B cell (primary cell): ENCODE results near the gene JAK1. TPM values are rescaled to one million over a fixed set of nuclear protein-coding genes. Genes with fewer than 3 reads are reported as not detected.

ENCODE experiments used
- ATAC-seq: fragments of 200-7000 bp; cut with Tn5 transposase; one replicate; pipeline ENCODE4 v1.10.0; 2021; ENCODE audit warnings: low read depth, mild to moderate bottlenecking, moderate number of reproducible peaks, moderate library complexity
- CTCF ChIA-PET: fragments of 350-600 bp; sonication (Branson Sonifier 250); formaldehyde crosslinking; loops from one replicate; lab custom pipeline; 2021; ENCODE audit warnings: antibody characterized with exemption, inconsistent platforms; lab: Charles Lee
- POLR2A ChIA-PET: fragments of 350-600 bp; sonication (Branson Sonifier 250); formaldehyde crosslinking; loops from one replicate; lab custom pipeline; 2021; ENCODE audit warnings: antibody characterized with exemption; lab: Charles Lee
- DNase-seq: peaks from one replicate; pipeline ENCODE4 v3.0.0; 2013
- H2AFZ ChIP-seq: 2 replicates; pipeline ENCODE4 v1.6.1; 2012; ENCODE audit warnings: mild to moderate bottlenecking, low read depth, low read length; ENCODE audit not compliant: insufficient read depth, poor library complexity, severe bottlenecking
- H3K27ac ChIP-seq, 2 donors: 1 replicate in 1 of 2; 2 replicates in 1 of 2; pipeline ENCODE4 v1.5.1; 2012 to 2013; ENCODE audit warnings: low read length in 2 of 2, mild to moderate bottlenecking in 2 of 2, moderate library complexity in 1 of 2
- H3K27me3 ChIP-seq, 4 experiments: fragments of 200-600 bp in 1 of 4; sonication (generic) in 1 of 4; replicated peaks in 1 of 4; 1 replicate in 2 of 4; 2 replicates in 2 of 4; pipeline versions ENCODE4 v1.6.1 to v1.7.0; 2013 to 2016; ENCODE audit warnings: low read length in 3 of 4, mild to moderate bottlenecking in 2 of 4, mixed read lengths in 1 of 4, moderate library complexity in 1 of 4; ENCODE audit not compliant: insufficient read depth in 4 of 4, control insufficient read depth in 3 of 4; ENCODE audit errors: control extremely low read depth in 1 of 4
- H3K36me3 ChIP-seq, 2 experiments: replicated peaks in 1 of 2; 1 replicate in 1 of 2; 2 replicates in 1 of 2; pipeline versions ENCODE4 v1.6.1 to v1.7.1; 2013; ENCODE audit warnings: low read length in 1 of 2; ENCODE audit not compliant: insufficient read depth in 2 of 2, control insufficient read depth in 1 of 2; ENCODE audit errors: control extremely low read depth in 1 of 2, extremely low read depth in 1 of 2
- H3K4me1 ChIP-seq, 2 donors: fragments of 200-600 bp in 1 of 2; sonication (generic) in 1 of 2; 1 replicate in 1 of 2; 2 replicates in 1 of 2; pipeline versions ENCODE4 v1.5.1 to v1.6.1; 2013 to 2017; ENCODE audit warnings: low read length in 2 of 2; ENCODE audit not compliant: control insufficient read depth in 2 of 2, insufficient read depth in 2 of 2
- H3K4me2 ChIP-seq: replicated peaks from 2 replicates; pipeline ENCODE3; 2012; ENCODE audit warnings: mild to moderate bottlenecking, low read depth, low read length; ENCODE audit not compliant: poor library complexity, severe bottlenecking
- H3K4me3 ChIP-seq, 5 experiments: fragments of 200-600 bp in 1 of 5; sonication (generic) in 1 of 5; 1 replicate in 3 of 5; 2 replicates in 2 of 5; pipeline versions ENCODE4 v1.5.1 to v1.7.0; 2011 to 2016; ENCODE audit warnings: low read length in 4 of 5, mild to moderate bottlenecking in 4 of 5, low read depth in 2 of 5, control low read depth in 1 of 5, moderate library complexity in 1 of 5; ENCODE audit not compliant: insufficient read depth in 1 of 5; ENCODE audit errors: control extremely low read depth in 1 of 5, extremely low read depth in 1 of 5
- H3K79me2 ChIP-seq: fragments of 200-600 bp; sonication (generic); one replicate; pipeline ENCODE4 v1.6.0; 2016; ENCODE audit warnings: low read length; ENCODE audit not compliant: control insufficient read depth, insufficient read depth
- H3K9ac ChIP-seq: fragments of 200-600 bp; sonication (generic); 2 replicates; pipeline ENCODE4 v1.6.1; 2017; ENCODE audit warnings: mild to moderate bottlenecking, low read length, moderate library complexity
- H3K9me3 ChIP-seq, 3 donors: one replicate each; pipeline versions ENCODE4 v1.6.1 to v1.7.1; 2013; ENCODE audit warnings: low read length in 2 of 3; ENCODE audit not compliant: control insufficient read depth in 2 of 3, insufficient read depth in 1 of 3; ENCODE audit errors: control extremely low read depth in 1 of 3
- H4K20me1 ChIP-seq: 2 replicates; pipeline ENCODE4 v1.6.0; 2012; ENCODE audit warnings: mild to moderate bottlenecking, low read length; ENCODE audit not compliant: insufficient read depth, control insufficient read depth, poor library complexity, severe bottlenecking
- H3K27ac Mint-ChIP-seq: one replicate; pipeline ENCODE4 v1.8.0; 2021; ENCODE audit warnings: mixed read lengths
- H3K27me3 Mint-ChIP-seq: one replicate; pipeline ENCODE4 v1.8.0; 2021; ENCODE audit warnings: mixed read lengths
- H3K4me1 Mint-ChIP-seq: one replicate; pipeline ENCODE4 v1.8.0; 2021; ENCODE audit warnings: mixed read lengths
- H3K4me3 Mint-ChIP-seq: one replicate; pipeline ENCODE4 v1.8.0; 2021; ENCODE audit warnings: mixed read lengths
- H3K9me3 Mint-ChIP-seq: one replicate; pipeline ENCODE4 v1.8.0; 2022; ENCODE audit warnings: mixed read lengths; ENCODE audit not compliant: insufficient read depth
- EZH2 ChIP-seq: IDR thresholded peaks from 2 replicates; pipeline ENCODE4 v1.6.1; 2012; ENCODE audit warnings: borderline replicate concordance, low read depth, mild to moderate bottlenecking, moderate library complexity, low read length; ENCODE audit not compliant: insufficient read depth, poor library complexity, severe bottlenecking
- WGBS: methylation state at CpG from one replicate; pipeline ENCODE4 v1.1.5; 2013; ENCODE audit warnings: missing lambda C conversion rate; ENCODE audit not compliant: insufficient coverage; 5-methylcytosine and 5-hydroxymethylcytosine counted together
- intact Hi-C: fragments of 100-400 bp; cut with micrococcal nuclease; formaldehyde crosslinking; loops from one replicate; pipeline ENCODE4 v1.10.0; 2022
- polyA plus RNA-seq: library from polyadenylated mRNA; depleted of rRNA; stranded (reverse); fragments of >200 nt; gene quantifications from 2 replicates; pipeline ENCODE4 v1.2.3, GENCODE V29; 2012
- total RNA-seq, 2 donors: library from RNA; stranded (reverse); fragments of 120-200 nt in 1 of 2; gene quantifications; 1 replicate in 1 of 2; 2 replicates in 1 of 2; pipeline versions ENCODE4 v1.2.3 to v1.2.4, GENCODE V29; 2013 to 2022
- TF ChIP-seq, protein P1 (sequence below): fragments of 200-600 bp; IDR thresholded peaks from one replicate; pipeline ENCODE4 v1.8.0; 2022; ENCODE audit warnings: antibody characterized with exemption, mild to moderate bottlenecking

The JAK1 gene
- total and polyA plus RNA-seq, 2 donors (not counting 1 experiment from before 2014, with no cell fraction given): 99.0 to 244 TPM

DNA sequence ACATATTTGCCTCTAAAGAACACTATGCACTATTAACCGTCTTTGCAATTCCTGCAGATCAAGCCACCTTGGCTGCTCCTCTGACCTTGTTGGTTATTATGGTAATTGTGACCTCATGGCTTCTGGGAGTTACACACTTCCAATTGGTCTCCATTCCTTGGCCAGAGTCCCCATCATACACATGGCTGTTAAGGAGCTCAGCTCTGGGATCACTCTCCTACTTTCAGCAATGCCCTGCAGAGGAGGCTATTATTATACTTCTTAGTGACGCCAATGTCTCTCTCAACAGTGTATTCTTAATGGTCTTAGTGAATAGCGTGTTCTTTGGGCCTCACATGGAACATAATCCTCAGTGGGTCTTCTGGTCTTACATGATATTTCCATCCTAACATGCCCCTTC is 10.0 kb upstream of the JAK1 start:
- no peaks in the 10 kb centered on the region for H3K27me3 Mint-ChIP-seq
- 100% methylated on average over 1 of the region's 3 CpGs for WGBS
- no peaks in the 10 kb centered on the region for H3K9me3 ChIP-seq
- H2AFZ ChIP-seq: no peak overlapping the region
- no peaks in the 10 kb centered on the region for H3K9me3 Mint-ChIP-seq
- no peak overlapping the region for H3K4me3 Mint-ChIP-seq
- H3K4me3 ChIP-seq: no peak overlapping the region
- no peak overlapping the region for H3K9ac ChIP-seq
- no peak overlapping the region for H3K4me2 ChIP-seq
- no peak for DNase-seq
- intact Hi-C loops: no loop called here
- peaks cover 4% of the 10 kb centered on the region for H3K4me1 Mint-ChIP-seq
- H4K20me1 ChIP-seq: no peaks in the 10 kb centered on the region
- no peaks in the 10 kb centered on the region for H3K79me2 ChIP-seq
- no peaks in the 10 kb centered on the region for H3K27me3 ChIP-seq
- TF ChIP-seq, protein P1, sequence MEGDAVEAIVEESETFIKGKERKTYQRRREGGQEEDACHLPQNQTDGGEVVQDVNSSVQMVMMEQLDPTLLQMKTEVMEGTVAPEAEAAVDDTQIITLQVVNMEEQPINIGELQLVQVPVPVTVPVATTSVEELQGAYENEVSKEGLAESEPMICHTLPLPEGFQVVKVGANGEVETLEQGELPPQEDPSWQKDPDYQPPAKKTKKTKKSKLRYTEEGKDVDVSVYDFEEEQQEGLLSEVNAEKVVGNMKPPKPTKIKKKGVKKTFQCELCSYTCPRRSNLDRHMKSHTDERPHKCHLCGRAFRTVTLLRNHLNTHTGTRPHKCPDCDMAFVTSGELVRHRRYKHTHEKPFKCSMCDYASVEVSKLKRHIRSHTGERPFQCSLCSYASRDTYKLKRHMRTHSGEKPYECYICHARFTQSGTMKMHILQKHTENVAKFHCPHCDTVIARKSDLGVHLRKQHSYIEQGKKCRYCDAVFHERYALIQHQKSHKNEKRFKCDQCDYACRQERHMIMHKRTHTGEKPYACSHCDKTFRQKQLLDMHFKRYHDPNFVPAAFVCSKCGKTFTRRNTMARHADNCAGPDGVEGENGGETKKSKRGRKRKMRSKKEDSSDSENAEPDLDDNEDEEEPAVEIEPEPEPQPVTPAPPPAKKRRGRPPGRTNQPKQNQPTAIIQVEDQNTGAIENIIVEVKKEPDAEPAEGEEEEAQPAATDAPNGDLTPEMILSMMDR: no peak
- no peak for TF ChIP-seq EZH2
- H3K27ac ChIP-seq: no peak overlapping the region
- ChIA-PET CTCF (no interaction called here), POLR2A (interaction anchor here (0.6 kb wide), 1 partner anchor 17 kb away, joined by 11 read pairs; no protein-coding TSS in a partner anchor)
- no peak overlapping the region for H3K27ac Mint-ChIP-seq
- ATAC-seq: no peak
- H3K36me3 ChIP-seq: no peaks in the 10 kb centered on the region
- H3K4me1 ChIP-seq: no peaks in the 10 kb centered on the region

DNA sequence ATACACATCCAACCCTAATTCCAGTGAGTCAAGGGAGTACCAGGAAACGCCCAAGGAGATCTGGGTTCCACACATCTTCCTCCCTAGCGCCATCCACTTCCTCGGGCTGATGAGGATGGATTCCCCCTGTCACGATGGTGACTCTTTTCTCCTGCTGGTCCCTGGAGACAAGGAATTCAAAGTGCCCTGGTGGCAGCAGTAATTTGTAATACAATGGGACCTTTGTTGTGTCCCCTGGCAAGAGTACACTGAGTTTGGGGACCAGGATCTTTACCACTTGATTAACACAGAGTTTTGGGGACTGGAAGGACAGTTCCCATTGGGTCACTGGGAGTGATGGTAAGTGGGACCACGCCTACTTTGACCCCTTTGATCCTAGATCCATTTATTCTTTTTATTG is 9.4 kb upstream of the JAK1 start:
- POLR2A ChIA-PET: no interaction called here
- DNase-seq: no peak
- TF ChIP-seq, protein P1: no peak
- TF ChIP-seq EZH2: no peak
- no peaks in the 10 kb centered on the region for H4K20me1 ChIP-seq
- intact Hi-C loops: no loop called here
- H3K27me3 Mint-ChIP-seq: no peaks in the 10 kb centered on the region
- WGBS: 88% methylated on average over 1 of the region's 5 CpGs
- no peak overlapping the region for H3K4me3 ChIP-seq
- H2AFZ ChIP-seq: no peak overlapping the region
- CTCF ChIA-PET: no interaction called here
- H3K27ac ChIP-seq: no peak overlapping the region
- ATAC-seq: no peak
- H3K27me3 ChIP-seq: no peaks in the 10 kb centered on the region
- no peak overlapping the region for H3K9ac ChIP-seq
- H3K36me3 ChIP-seq: no peaks in the 10 kb centered on the region
- no peaks in the 10 kb centered on the region for H3K9me3 ChIP-seq
- H3K4me1 ChIP-seq: no peaks in the 10 kb centered on the region
- H3K79me2 ChIP-seq: no peaks in the 10 kb centered on the region
- no peak overlapping the region for H3K27ac Mint-ChIP-seq
- H3K4me2 ChIP-seq: no peak overlapping the region
- H3K4me3 Mint-ChIP-seq: no peak overlapping the region
- H3K4me1 Mint-ChIP-seq: no peaks in the 10 kb centered on the region
- H3K9me3 Mint-ChIP-seq: no peaks in the 10 kb centered on the region
